ENCODE data around the gene RRBP1.
"Not testable (repeated sequence)": the region's sequence is repeated elsewhere in the genome, so short reads cannot be mapped to it uniquely, and the experiment has no call there.

The RRBP1 gene

DNA sequence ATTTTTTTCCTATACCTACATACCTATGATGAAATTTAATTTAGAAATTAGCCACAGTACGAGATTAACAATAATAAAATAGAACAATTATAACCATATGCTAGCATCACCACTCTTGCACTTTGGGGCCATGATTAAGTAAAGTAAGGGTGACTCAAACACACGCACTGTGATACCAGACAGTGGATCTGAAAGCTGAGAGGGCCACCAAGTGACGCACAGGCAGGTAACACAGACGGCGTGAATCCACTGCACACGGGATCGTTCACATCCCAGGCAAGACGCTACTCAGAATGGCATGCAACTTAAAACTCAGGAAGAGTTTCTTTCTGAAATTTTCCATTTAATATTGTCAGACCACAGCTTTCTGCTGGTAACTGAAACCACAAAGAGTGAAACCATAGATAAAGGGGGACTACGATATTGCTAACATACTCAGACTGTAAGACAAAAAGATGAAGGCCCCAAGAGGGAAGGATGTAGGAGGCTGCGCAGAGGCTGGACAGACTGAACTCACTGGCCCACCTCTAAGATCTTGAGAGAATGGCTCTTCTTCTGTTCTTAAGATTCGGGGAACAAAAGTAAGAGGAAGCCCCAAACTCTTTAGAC, 17.9 kb downstream of the RRBP1 start:
- DNase-seq, result no peak

DNA sequence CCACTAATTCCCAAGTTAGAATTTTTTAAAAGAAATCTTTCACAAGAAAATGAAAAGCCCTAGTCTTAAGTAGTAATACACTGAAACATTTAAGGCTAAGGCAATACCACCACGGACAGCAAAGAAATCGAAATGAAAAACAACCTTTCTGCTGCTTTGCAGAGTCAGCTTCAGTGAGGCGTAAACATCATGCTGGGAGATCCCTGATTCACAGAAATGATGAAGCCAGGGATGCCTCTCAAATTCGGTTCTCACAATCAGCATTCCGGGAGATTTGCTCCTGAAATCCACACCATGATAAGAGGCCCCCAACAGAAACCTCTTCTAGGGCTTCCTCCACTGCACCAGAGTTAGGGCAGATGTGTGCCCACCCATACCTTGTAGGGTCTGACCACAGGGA, 18.6 kb downstream of the RRBP1 start:
- peak in 1 of 51 donors; percentile 26 for DNase-seq

DNA sequence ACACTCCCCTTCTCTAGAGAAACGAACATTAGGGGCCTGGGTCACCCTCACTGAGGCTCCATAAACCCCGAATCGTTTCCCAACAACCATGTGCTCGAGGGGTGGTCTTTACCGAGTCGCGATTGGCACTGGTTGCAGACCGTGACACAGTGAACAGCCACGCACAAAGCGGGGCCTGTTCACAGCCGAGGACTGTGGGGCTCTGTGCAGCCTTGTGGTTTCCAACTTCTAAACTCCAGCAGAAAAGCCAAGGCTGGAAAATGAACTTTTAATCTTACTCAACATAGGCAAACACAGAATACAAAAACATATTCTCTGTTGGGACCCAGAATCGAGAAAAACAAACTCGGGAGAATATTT, 19.0 kb downstream of the RRBP1 start:
- DNase-seq, result peak in 15 of 51 donors; percentile 18 to 62 (median 39)

DNA sequence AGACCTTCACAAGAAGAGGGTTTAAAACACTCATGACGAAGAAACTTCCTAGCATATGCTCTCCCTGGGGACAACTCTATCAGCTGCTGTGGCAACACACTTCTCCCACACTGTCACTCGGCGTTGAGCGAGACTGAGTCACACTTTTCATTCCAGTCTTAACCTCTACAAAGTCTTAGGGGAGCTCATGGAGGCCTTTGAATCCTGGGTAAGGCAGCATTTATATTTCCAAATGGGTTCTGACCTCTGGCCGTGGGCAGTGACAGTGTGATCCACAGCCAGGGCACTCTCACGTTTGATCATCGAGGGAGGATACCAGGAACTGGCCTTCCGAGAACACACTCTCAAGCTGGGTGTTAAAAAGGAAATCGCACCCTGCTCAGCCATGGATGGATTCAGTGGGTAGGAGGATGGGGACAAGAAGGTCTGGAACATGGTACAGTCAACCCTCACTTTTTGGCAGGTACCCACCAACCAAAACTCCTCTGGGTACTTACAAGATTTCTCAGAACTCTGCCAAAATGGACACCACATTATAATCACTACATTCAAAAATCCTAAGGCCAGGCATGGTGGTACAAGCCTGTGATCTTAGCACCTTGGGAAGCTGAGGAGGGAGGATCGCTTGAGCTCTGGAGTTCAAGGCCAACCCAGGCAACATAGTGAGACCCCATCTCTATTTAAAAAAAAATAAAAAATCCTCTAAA, 19.6 kb downstream of the RRBP1 start:
- peak in 1 of 51 donors; percentile 51 for DNase-seq

DNA sequence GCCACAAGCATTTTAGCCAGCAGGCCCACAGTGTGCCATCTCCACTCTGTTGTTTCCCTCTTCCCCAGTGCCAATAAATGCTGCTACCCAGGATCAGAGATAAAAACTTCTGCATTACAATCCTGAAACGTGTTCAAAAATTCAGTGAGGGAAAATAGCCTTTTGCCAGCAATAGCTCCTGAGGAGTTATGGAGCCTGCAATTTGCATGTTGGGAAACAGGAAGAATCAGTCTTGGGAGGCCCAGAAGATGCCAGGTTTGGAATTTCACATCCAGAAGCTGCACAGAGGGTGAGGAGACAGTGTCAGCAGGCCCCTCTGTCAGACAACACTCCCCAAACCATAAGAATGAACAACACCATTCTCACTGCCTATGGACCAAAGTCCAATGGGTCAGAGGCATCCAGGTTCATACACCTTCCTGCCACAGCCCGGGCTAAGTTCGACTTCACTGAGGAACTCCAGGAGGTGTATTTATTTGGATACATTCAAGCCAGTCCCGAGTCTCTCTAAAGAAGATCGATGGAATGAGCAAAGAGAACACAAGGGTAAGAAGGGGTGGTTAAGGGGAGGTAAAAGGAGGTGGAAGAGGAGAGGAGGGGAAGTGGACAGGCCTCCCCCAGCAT, 20.8 kb downstream of the RRBP1 start:
- no peak for DNase-seq

DNA sequence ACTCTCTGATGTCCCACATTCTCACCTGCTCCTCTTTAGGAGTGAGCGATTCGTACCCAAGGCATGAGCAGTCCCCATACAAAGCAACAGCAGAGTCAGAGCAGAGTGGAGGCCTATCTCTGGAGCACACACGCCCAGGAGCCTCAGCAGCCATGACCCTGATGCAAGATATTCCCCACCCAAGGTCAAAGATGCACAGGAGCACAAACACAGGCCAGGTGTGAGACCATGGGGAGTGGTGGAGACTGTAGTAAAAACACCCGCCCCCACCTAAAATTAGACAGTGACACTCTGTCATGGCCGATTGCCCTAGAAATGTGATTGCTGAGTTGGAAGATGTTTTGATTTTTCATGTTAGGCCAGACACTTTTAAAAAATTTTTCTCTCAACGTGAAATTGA, 21.4 kb downstream of the RRBP1 start:
- DNase-seq, result no peak

DNA sequence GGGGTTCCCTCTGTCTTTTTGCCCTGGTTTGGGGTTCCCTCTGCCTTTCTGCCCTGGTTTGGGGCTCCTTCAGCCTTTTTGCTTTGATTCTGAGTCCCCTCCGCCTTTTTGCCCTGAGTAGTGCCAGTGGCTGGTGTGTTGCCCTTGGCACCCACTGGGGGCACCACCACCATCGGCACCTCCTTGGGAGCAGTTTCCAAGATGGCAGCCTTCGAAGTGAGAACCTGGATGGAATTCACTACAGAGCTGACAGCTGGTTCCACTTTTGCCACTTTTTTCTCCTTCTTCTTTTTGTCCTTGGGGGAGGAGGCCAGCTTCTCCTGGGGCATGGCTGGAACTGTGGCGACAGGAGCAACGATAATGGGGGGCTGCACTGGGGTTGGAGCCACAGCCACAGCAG, 22.2 kb downstream of the RRBP1 start:
- no peak for DNase-seq

DNA sequence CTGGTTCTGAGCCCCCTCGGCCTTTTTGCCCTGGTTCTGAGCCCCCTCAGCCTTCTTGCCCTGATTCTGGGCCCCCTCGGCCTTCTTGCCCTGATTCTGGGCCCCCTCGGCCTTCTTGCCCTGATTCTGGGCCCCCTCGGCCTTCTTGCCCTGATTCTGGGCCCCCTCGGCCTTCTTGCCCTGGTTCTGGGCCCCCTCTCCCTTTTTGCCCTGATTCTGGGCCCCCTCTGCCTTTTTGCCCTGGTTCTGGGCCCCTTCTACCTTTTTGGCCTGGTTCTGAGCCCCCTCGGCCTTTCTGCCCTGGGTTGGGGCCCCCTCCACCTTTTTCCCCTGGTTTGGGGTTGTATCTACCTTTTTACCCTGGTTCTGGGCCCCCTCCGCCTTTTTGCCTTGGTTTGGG, 22.7 kb downstream of the RRBP1 start:
- not testable (repeated sequence) for DNase-seq

DNA sequence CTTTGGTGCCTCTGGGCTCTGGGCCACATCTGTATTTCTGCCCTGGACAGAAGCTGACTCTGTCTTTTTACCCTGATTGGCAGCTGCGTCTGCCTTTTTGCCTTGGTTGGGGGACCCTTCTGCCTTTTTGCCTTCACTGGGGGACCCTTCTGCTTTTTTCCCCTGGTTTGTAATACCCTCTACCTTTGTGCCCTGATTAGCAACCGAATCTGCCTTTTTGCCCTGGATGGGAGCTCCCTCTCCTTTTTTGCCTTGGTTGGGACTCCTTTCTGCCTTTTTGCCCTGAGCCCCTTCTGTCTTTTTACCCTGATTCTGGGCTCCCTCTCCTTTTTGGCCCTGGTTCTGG, 23.4 kb downstream of the RRBP1 start:
- DNase-seq, result no peak

DNA sequence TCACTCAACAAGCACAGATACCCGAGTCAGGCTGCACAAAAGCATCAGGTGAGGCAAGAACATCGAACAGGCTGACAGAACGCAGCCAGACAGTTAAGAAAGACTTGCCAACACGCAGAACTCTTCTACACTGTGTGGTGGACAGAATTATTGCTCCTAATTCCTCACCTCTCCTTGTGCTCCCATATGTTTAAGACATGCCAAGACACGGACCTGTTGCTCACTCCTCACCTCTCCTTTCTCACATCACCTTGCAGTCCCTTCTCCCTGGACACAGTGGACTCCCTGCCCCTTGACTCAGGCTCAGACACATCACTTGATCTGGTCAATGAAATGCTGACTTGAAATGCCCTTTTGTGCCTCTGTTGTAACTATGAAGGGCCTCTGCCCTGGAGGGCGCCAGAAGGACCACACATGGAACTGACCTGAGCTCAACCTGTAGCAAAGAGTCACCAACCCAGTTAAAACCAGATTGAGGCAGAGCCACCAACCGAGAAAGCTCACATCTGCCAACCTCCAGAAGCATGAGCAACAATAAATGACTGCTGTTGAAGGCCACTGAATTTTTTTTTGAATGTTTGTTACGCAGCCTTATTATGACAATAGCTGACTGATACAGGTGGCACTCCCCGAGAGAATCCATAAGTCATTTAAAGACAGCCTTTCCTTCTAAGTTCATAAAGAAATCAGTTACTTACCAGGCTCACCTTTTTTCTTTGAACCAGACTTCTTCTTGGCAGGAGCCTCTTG, 24.0 kb downstream of the RRBP1 start:
- no peak for DNase-seq

DNA sequence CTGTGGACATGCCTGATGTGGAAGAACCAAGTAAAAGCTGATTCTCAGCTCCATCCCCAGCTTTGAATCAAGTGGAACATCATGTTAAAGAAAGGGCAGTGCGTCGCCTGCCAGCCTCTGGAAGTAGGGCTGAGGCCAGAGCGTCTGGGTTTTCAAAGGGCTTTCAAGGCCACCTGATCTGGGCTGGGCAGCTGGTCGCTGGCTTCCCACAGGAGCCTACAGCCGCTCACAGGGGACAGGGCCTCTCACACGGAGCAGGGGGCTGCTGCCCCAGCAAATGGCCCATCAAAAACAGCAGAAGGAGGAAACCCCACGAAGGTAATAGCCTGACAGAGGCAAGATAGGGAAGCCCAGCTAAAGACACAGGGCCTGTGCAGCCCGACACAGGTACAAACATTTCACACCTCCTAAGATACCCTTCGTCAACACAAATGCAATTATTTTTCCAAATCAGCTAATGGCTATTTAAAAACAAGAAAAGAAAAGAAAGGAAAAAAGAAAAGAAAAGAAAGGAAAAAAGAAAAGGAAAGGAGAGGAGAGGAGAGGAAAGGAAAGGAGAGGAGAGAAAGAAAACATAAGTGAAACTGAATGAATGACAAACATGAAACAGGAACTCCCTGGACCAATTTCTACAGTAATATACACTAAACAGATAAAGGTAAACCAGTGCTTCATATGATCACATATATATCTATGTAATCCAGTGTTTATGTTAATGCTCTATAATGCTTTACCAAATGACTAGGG, 24.8 kb downstream of the RRBP1 start:
- peak in 2 of 51 donors; percentile 15 to 19 for DNase-seq

DNA sequence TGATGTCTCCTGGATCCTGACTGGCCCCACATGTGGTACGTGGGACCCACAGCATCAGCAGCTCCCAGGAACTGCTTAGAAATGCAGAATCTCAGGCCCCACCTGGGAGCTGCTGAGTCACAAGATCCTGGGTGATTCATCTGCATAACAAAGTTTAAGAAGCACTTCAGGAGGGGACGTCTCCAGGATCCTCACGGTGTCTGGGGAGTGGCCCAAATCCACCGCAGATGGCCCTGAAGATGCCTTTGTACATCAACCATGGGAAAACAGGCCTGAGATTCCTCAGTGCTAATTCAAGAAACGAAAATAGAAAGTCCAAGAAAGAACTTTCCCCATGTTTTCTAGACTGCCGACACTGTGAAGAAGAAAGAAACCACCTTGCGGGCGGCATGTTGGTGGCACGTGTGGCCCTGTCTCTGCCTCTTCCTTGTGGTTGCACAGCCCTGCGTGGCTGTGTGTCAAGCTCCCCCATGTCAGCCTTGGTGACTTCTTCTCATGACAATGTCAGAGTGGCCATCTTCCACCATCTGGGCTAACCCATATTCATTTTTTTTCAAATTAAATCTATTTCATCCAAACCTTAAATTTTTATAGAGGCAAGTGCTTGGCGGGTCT, 26.1 kb downstream of the RRBP1 start:
- no peak for DNase-seq

DNA sequence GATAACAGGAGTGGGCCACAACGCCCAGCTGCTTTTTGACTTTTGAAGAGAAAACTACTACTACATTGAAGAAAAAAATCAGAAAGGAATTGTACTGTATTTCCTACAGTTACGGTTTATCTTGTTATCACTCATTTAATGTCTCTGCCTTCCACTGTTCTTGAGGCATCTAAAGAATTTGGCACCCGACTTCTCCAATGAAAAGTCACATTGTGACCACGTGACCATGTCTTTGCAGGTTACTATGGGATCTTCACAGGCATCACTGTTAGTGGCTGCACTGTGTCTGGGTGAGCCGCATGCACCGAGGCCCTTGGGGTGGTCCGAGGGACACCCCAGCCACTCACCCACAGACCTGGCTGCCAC, 26.8 kb downstream of the RRBP1 start:
- no peak for DNase-seq

DNA sequence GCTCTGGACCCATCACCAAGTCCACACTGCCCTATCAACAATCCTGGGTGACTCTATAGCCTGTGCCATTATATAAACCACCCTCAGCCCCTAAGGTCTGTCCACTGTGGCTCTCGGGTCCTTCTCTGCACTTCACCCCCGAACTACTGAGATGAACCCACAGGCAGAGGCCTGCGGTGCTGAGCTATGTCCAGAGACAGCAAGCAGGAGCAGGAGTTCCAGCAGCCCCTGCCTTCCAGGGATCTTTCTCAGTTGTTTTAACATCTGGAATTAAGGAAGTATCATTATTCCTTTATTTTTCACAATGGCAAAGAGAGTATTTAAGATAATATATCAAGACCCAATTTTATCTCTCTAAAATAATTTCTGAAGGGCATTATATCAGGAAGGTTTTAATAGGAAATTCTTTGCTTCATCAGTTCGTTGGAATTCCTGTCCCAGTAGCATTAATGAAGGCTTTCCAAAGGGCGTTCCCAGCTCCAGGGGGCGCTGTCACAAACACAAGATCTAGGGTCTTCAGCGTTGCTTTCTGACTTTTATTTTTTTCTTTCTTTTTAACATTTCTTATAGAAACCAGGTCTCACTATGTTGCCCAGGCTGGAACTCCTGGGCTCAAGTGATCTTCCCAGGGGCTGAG, 27.3 kb downstream of the RRBP1 start:
- DNase-seq, result peak in 5 of 51 donors; percentile 10 to 49 (median 20)

DNA sequence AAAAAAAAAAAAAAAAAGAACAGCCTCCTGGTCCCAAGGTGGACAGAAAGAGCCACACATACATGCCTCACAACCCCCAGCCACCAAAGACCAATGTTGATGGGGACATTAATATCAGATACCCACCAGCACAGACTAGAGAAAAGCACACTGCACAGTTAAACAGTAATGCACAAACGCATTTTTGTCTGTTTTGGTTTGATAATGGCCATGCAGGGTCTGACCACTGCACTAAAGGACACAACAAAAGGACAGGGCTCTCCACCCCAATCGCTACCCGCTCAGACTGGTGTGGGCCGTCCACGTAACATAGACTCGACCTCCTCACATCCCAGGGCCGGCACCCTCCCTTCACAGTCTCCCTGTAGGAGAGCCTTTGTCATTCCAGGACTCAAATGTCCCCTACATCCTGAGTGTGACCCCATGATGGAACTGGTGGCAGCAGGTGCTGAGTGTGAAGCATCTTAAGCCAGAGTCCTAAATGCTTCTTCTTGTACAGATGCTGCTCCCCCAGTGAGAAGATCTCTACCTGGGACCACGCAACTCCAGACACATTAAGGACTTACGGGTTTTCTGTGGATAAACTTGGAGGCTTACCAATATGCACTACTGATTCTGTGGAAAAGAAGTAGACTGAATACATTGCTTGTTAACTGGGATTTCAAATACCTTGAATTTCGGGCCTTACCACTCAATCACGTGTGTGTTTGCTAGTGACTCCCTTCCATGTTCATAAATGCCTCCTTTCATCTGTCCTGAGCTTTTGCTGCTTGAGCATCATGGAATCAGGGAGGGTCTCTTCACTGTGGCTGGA, 28.0 kb downstream of the RRBP1 start:
- no peak for DNase-seq

DNA sequence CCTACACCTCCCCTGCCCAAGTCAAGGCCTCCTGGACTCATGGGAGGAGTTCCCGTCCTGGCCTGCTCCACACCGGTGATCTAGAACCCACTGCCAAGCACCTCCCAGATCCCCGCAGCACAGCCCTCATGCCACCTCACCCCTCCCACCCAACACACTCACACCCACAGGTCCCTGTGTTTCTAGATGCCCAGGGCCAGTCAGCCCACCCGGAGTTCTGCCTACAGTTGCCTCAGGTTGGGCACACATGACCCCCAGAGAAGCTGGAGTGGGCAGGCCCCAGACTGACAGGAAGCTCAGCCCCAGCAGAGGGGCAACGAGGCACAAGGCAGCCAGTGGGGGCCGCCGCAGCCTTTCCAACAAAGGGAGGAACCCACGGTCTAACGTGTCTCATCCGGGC, 29.6 kb downstream of the RRBP1 start:
- DNase-seq, result no peak

DNA sequence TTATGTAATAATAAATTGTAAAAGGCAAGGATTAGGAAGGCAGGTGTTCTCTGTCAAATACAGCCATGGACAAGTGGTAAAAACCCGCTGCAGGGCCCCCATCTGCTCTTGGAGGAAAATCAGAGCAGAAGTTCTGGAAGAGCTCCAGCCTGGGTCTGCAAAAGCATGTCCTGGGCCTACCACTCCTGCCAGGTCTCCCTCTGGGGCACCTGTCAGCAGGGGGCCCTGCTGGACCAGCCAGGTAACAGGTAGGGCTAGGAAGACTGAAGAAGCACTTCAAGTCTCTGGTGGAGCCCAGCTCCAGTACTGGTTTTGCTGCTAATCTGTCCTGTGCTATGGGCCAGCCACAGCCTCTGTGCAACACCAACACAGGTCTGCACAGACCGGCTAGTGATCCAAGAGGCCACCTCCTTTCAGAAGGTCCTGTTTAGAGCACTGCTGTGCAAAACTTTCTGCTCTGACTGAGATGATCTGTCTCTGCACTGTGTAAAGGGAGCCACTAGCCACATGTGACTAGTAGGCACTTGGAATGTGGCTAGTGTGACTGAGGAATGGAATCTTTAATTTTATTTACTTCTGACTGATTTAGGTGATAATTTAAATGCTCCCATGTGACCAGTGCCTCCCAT, 30.2 kb downstream of the RRBP1 start:
- DNase-seq, result no peak

DNA sequence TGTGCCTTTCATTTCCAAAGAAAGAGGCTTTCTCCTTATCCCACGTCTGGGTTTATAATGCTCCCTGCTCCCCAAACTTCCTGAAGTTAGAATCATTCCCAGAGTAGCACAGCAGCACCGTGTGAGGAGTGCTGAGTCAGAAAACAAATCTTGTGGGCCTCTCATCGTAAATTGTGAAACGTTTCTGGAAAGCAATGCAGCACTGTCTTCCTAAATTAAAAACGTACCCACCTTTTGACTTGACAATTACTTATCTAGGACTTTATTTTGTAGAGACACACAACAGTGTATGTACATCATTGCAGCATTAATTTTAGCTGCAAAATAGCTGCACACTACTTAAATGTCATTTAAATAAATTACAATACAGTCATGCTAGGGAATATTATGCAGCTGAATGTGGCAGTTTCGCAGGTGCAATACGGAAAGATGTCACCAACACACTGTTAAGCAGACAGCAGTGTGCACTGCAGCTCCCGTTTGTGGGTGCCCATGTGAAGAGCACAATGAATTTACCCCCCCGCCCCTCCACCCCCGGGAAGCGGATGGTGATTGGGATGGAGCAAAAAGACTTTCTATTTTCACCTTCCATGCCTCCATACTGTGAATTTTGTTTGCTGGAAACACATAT, 30.8 kb downstream of the RRBP1 start:
- no peak for DNase-seq

Data from hypothalamus (tissue), 51 donors.